ENCODE measurements around the gene KIF15.

KIF15 gene

GRCh38 chr3:44860117-44860516 lies 98.5 kb downstream of the KIF15 start:
- Histone ChIP-seq H3K9ac (ENCODE audit: low read depth, low read length, poor library complexity, severe bottlenecking) (no peak overlapping the region), H2AFZ (ENCODE audit: low read length) (no peak overlapping the region), H3K4me2 (ENCODE audit: low read depth, low read length, poor library complexity, severe bottlenecking) (no peak overlapping the region), H3K4me1 (ENCODE audit: insufficient read depth, low read length, poor library complexity, severe bottlenecking) (peaks cover 2% of the 10 kb centered on the region), H3K27me3 (ENCODE audit: insufficient read depth, low read length, poor library complexity, severe bottlenecking) (no peaks in the 10 kb centered on the region), H3F3A (ENCODE audit: low read depth) (no peaks in the 10 kb centered on the region), H3K79me2 (ENCODE audit: insufficient read depth, low read length) (no peaks in the 10 kb centered on the region), H3K36me3 (ENCODE audit: insufficient read depth, low read length) (peaks cover 11% of the 10 kb centered on the region; the same call in 1 of the 2 replicates), H4K20me1 (ENCODE audit: insufficient read depth, low read length, poor library complexity, severe bottlenecking) (no peaks in the 10 kb centered on the region), H3K9me2 (replicated peaks; ENCODE audit: low read depth, low read length) (no peaks in the 10 kb centered on the region), H3K9me3 (ENCODE audit: insufficient read depth, low read depth, low read length) (no peaks in the 10 kb centered on the region), H3K4me3 (ENCODE audit: low read length, poor library complexity, severe bottlenecking) (no peak overlapping the region)
- TF ChIP-seq EZH2phosphoT487 (IDR thresholded peaks at IDR 0.05; ENCODE audit: borderline replicate concordance) (no peak), CTCF (conservative IDR thresholded peaks at IDR 0.05; ENCODE audit: low read length) (no peak)

GRCh38 chr3:44861412-44862225 lies 100.0 kb downstream of the KIF15 start, which contains the start of gene TMEM42:
Gene TMEM42 (plus strand): TSS chr3:44861912. CDS start chr3:44861925, 13 bp downstream.
- TF ChIP-seq CTCF (conservative IDR thresholded peaks at IDR 0.05; ENCODE audit: low read length) (no peak), EZH2phosphoT487 (IDR thresholded peaks at IDR 0.05; ENCODE audit: borderline replicate concordance) (no peak)
- Histone ChIP-seq H3K4me2 (ENCODE audit: low read depth, low read length, poor library complexity, severe bottlenecking) (peak within 1 kb of the TSS; percentile 9), H4K20me1 (ENCODE audit: insufficient read depth, low read length, poor library complexity, severe bottlenecking) (no peaks in the 10 kb centered on the region), H3K27me3 (ENCODE audit: insufficient read depth, low read length, poor library complexity, severe bottlenecking) (no peaks in the 10 kb centered on the region), H2AFZ (ENCODE audit: low read length) (no peak within 1 kb of the TSS), H3K36me3 (ENCODE audit: insufficient read depth, low read length) (peaks cover 6% of the 10 kb centered on the region; the same call in 1 of the 2 replicates), H3K79me2 (ENCODE audit: insufficient read depth, low read length) (no peaks in the 10 kb centered on the region), H3K9me3 (ENCODE audit: insufficient read depth, low read depth, low read length) (no peaks in the 10 kb centered on the region), H3K9ac (ENCODE audit: low read depth, low read length, poor library complexity, severe bottlenecking) (no peak within 1 kb of the TSS), H3K4me3 (ENCODE audit: low read length, poor library complexity, severe bottlenecking) (peak within 1 kb of the TSS; percentile 48), H3K9me2 (replicated peaks; ENCODE audit: low read depth, low read length) (no peaks in the 10 kb centered on the region), H3K4me1 (ENCODE audit: insufficient read depth, low read length, poor library complexity, severe bottlenecking) (peaks cover 11% of the 10 kb centered on the region), H3F3A (ENCODE audit: low read depth) (no peaks in the 10 kb centered on the region)

- H3K9me2 ChIP-seq (replicated peaks; ENCODE audit: low read depth, low read length): no peaks in the 10 kb centered on the region
- H4K20me1 ChIP-seq (ENCODE audit: insufficient read depth, low read length, poor library complexity, severe bottlenecking): no peaks in the 10 kb centered on the region
- no peak overlapping the region for H3K9ac ChIP-seq (ENCODE audit: low read depth, low read length, poor library complexity, severe bottlenecking)
- TF ChIP-seq CTCF (conservative IDR thresholded peaks at IDR 0.05; ENCODE audit: low read length) (no peak), EZH2phosphoT487 (IDR thresholded peaks at IDR 0.05; ENCODE audit: borderline replicate concordance) (no peak)
- peaks cover 6% of the 10 kb centered on the region; the same call in 1 of the 2 replicates for H3K36me3 ChIP-seq (ENCODE audit: insufficient read depth, low read length)
- peak overlapping the region; percentile 48 for H3K4me3 ChIP-seq (ENCODE audit: low read length, poor library complexity, severe bottlenecking)
- H3F3A ChIP-seq (ENCODE audit: low read depth): no peaks in the 10 kb centered on the region
- H3K9me3 ChIP-seq (ENCODE audit: insufficient read depth, low read depth, low read length): no peaks in the 10 kb centered on the region
- no peaks in the 10 kb centered on the region for H3K79me2 ChIP-seq (ENCODE audit: insufficient read depth, low read length)
- H3K27me3 ChIP-seq (ENCODE audit: insufficient read depth, low read length, poor library complexity, severe bottlenecking): no peaks in the 10 kb centered on the region
- H3K4me2 ChIP-seq (ENCODE audit: low read depth, low read length, poor library complexity, severe bottlenecking): peak overlapping the region; percentile 9
- no peak overlapping the region for H2AFZ ChIP-seq (ENCODE audit: low read length)
- peaks cover 11% of the 10 kb centered on the region for H3K4me1 ChIP-seq (ENCODE audit: insufficient read depth, low read length, poor library complexity, severe bottlenecking)
Measured at GRCh38 chr3:44862226-44862637, 100.6 kb downstream of the KIF15 start.
